HG03432 (cell line): Measurements from ENCODE around the gene TMEM42.

Experiments used
- ATAC-seq: cut with Tn5 transposase; IDR thresholded peaks from one replicate; pipeline ENCODE4 v1.9.1; 2021; ENCODE audit warnings: mild to moderate bottlenecking, moderate library complexity; ENCODE audit not compliant: unreplicated experiment

Gene TMEM42

DNA sequence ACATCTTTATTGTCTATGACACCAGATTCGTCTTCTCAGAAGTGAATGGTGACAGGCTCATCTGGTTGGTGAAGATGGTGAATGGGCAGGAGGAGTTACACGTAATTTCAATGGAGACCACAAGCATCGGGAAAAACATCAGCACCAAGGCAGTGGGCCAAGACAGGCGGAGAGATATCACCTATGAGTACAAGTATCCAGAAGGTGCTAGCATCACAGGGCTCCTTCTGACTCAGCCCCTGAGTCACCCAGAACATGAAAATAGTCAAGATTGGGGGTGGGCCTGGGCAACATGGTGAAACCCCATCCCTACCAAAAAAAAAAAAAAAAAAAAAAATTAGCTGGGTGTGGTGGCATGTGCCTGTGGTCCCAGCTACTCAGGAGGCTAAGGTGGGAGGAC is 45.3 kb downstream of the TMEM42 start:
- ATAC-seq: no peak

DNA sequence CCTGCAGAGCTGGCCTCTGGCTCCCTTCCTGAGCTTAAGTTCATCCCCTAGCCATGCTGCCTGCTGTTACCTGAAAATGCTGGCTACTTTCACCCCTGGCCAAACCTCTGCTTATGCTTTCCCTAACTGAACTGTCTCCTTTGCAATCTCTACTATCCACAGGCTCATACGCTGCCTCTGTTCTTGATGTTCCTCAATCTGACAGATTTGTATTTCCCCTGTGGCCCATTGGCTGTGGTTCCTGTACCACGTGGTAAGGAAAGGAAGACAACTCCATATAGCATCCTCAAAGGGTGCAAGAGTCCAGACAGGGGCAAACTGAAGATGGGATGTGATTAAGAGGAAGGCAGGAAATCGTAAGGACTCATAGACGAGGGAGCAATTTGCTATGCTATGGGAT is 45.9 kb downstream of the TMEM42 start:
- no peak for ATAC-seq

DNA sequence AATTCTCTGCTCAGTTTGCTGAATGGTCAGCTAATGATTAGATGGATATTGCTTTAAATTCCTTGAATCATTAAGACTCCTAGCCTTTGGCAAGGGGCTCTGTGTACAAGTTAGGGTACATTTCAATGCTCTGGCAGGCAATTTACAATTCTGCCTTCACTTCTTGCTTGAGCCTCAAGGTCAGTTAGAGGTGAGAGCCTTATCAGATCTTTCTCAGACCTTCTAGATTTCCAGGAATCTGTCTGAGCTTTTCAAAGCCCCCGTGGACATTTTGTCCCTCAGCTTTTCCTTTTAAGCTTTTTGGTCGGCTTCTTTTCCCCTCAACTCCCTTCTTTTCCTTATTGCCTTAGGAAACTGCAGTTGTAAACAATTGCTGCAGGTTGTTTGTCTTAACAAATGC is 47.4 kb downstream of the TMEM42 start:
- no peak for ATAC-seq

DNA sequence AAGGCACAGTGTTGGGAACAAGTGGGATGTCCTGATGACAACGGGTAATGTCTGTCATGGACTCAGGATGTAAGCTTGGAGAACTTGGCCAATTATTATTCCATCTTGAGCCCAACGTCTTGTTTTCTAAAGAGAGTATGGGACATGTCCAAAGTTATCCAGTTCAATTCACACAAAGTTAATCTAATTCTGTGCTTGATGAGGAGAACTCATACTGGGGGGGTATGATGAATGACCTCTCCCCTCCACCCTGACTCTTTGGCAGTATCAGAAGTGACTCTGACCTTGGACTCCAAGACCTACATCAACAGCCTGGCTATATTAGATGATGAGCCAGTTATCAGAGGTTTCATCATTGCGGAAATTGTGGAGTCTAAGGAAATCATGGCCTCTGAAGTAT is 49.0 kb downstream of the TMEM42 start:
- no peak for ATAC-seq

DNA sequence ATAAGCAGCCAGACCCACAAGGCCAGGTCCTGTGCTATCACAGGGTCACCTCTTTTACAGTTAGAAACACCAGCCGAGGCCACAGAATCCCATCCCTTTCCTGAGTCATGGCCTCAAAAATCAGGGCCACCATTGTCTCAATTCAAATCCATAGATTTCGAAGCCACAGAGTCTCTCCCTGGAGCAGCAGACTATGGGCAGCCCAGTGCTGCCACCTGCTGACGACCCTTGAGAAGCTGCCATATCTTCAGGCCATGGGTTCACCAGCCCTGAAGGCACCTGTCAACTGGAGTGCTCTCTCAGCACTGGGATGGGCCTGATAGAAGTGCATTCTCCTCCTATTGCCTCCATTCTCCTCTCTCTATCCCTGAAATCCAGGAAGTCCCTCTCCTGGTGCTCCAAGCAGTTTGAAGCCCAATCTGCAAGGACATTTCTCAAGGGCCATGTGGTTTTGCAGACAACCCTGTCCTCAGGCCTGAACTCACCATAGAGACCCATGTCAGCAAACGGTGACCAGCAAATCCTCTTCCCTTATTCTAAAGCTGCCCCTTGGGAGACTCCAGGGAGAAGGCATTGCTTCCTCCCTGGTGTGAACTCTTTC is 52.3 kb downstream of the TMEM42 start:
- no peak for ATAC-seq

DNA sequence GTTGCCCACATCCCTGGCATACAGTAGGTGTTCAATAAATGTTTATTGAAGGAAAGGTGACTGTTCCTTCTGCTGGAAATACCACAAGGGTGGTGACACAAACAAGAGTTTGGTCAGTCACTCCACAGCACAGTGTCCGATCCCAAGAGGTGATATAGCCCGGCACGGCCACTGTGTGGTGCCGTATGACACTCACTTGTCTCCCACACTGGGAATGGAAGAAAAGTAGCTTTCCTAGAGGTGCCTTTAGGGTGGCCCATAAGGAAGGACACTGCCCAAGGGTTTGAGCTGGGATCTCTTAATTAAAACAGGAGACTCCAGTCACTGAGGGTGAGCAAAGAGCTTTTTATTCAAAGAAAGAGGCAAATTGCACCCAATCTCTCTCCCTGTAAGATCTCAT is 53.2 kb downstream of the TMEM42 start:
- no peak for ATAC-seq
